Keratinocyte (primary cell): ENCODE data around the gene GSC2. TPM values are rescaled to one million over a fixed set of nuclear protein-coding genes. Genes with fewer than 3 reads are reported as not detected.
A peak's percentile ranks its signal among the peaks of the same experiment; 100 is the strongest.

Experiments
- DNase-seq: peaks from one replicate; pipeline ENCODE4 v3.0.0-alpha.2; 2011; ENCODE audit warnings: low read depth, missing footprints, low spot score
- FAIRE-seq: peaks from 2 replicates; lab custom pipeline; 2011; peaks lifted over from hg19 to GRCh38; lab: Jason Lieb, UNC
- H2AFZ ChIP-seq: 2 replicates; pipeline ENCODE4 v1.6.0; 2012; ENCODE audit warnings: low read length, control low read depth, inconsistent platforms; ENCODE audit not compliant: control insufficient read depth
- H3K27ac ChIP-seq: 2 replicates; pipeline ENCODE4 v1.5.1; 2011; ENCODE audit warnings: low read length; ENCODE audit not compliant: control insufficient read depth, insufficient read depth
- H3K27me3 ChIP-seq: 3 replicates; pipeline ENCODE4 v1.6.0; 2011; ENCODE audit warnings: low read length; ENCODE audit not compliant: control insufficient read depth, insufficient read depth; ENCODE audit errors: extremely low read depth
- H3K36me3 ChIP-seq, 2 experiments: 2 replicates in 1 of 2; 3 replicates in 1 of 2; pipeline ENCODE4 v1.5.1; 2011; ENCODE audit warnings: low read length in 2 of 2, mild to moderate bottlenecking in 1 of 2; ENCODE audit not compliant: control insufficient read depth in 2 of 2, insufficient read depth in 2 of 2; ENCODE audit errors: extremely low read depth in 1 of 2
- H3K4me1 ChIP-seq: 3 replicates; pipeline ENCODE4 v1.5.1; 2011; ENCODE audit warnings: low read length; ENCODE audit not compliant: control insufficient read depth, insufficient read depth; ENCODE audit errors: extremely low read depth
- H3K4me2 ChIP-seq: 3 replicates; pipeline ENCODE4 v1.6.0; 2011; ENCODE audit warnings: low read depth, low read length; ENCODE audit not compliant: control insufficient read depth, insufficient read depth; ENCODE audit errors: extremely low read depth
- H3K4me3 ChIP-seq, 3 experiments: fragments of 200-600 bp in 1 of 3; sonication (generic) in 1 of 3; 2 replicates in 2 of 3; 3 replicates in 1 of 3; pipeline ENCODE4 v1.5.1; 2011 to 2016; ENCODE audit warnings: low read length in 3 of 3, mild to moderate bottlenecking in 3 of 3, control low read depth in 2 of 3, inconsistent platforms in 1 of 3, low read depth in 1 of 3, mixed read lengths in 1 of 3, mixed run types in 1 of 3, moderate library complexity in 1 of 3; ENCODE audit not compliant: control insufficient read depth in 2 of 3, insufficient read depth in 2 of 3; ENCODE audit errors: extremely low read depth in 1 of 3
- H3K79me2 ChIP-seq: 2 replicates; pipeline ENCODE4 v1.6.0; 2012; ENCODE audit warnings: low read length; ENCODE audit not compliant: control insufficient read depth, insufficient read depth
- H3K9ac ChIP-seq: 3 replicates; pipeline ENCODE4 v1.6.0; 2011; ENCODE audit warnings: low read length; ENCODE audit not compliant: control insufficient read depth, insufficient read depth; ENCODE audit errors: extremely low read depth
- H3K9me1 ChIP-seq: 3 replicates; pipeline ENCODE4 v1.6.0; 2011; ENCODE audit warnings: low read length; ENCODE audit not compliant: control insufficient read depth, insufficient read depth; ENCODE audit errors: extremely low read depth
- H3K9me3 ChIP-seq: 2 replicates; pipeline ENCODE4 v1.5.1; 2012; ENCODE audit warnings: low read depth, low read length; ENCODE audit not compliant: control insufficient read depth
- H4K20me1 ChIP-seq: 3 replicates; pipeline ENCODE4 v1.6.0; 2011; ENCODE audit warnings: low read length; ENCODE audit not compliant: control insufficient read depth, insufficient read depth; ENCODE audit errors: extremely low read depth
- EZH2 ChIP-seq: IDR thresholded peaks from one replicate; pipeline ENCODE4 v1.6.1; 2012; ENCODE audit warnings: inconsistent platforms, mild to moderate bottlenecking, low read length, moderate library complexity
- dilution Hi-C: fragments of 300-500 bp; cut with MboI; formaldehyde crosslinking; loops from one replicate; pipeline ENCODE4 v1.7.0; 2020; ENCODE audit warnings: low sequenced_read_pairs; ENCODE audit not compliant: extremely low pct_ligation_motif_present
- polyA plus RNA-seq, 5 experiments: library from polyadenylated mRNA; depleted of rRNA in 3 of 5; stranded (reverse) in 3 of 5; stranded (forward) in 1 of 5; unstranded in 1 of 5; fragments of >200 nt; gene quantifications; 1 replicate in 1 of 5; 2 replicates in 3 of 5; 3 replicates in 1 of 5; pipeline versions ENCODE4 v1.2.1 to v1.2.3, GENCODE V29; 2011 to 2012; ENCODE audit warnings: missing spikeins in 2 of 5, low read depth in 1 of 5, low replicate concordance in 1 of 5
- TF ChIP-seq, protein P1 (sequence below), 3 experiments: IDR thresholded peaks in 1 of 3; conservative IDR thresholded peaks in 1 of 3; optimal IDR thresholded peaks in 1 of 3; 2 replicates in 2 of 3; 3 replicates in 1 of 3; pipeline versions ENCODE3 to v1.5.1; 2011; ENCODE audit warnings: low read length in 3 of 3, mild to moderate bottlenecking in 3 of 3, moderate library complexity in 2 of 3, control low read depth in 1 of 3, inconsistent platforms in 1 of 3; ENCODE audit not compliant: insufficient read depth in 2 of 3; ENCODE audit errors: extremely low read depth in 1 of 3

The GSC2 gene
- polyA plus RNA-seq, 1 donor (not counting 4 experiments of a cell fraction or from before 2014, with no cell fraction given) = not detected

GRCh38 chr22:19108807-19109197 lies 41.3 kb downstream of the GSC2 start:
- Histone ChIP-seq H3K4me3 (no peak overlapping the region), H2AFZ (no peak overlapping the region), H3K36me3 (peaks cover 6 to 12% of the 10 kb centered on the region in 2 experiments), H3K4me1 (peaks cover 19% of the 10 kb centered on the region), H3K4me2 (peak overlapping the region; percentile 8), H4K20me1 (peaks cover 46% of the 10 kb centered on the region), H3K9me1 (peaks cover 2% of the 10 kb centered on the region), H3K9me3 (no peaks in the 10 kb centered on the region), H3K79me2 (peaks cover 89% of the 10 kb centered on the region), H3K9ac (no peak overlapping the region), H3K27me3 (no peaks in the 10 kb centered on the region), H3K27ac (peak overlapping the region; percentile 44)
- DNase-seq (no peak), FAIRE-seq (no peak)
- dilution Hi-C loops = no loop called here
- TF ChIP-seq, protein P1, sequence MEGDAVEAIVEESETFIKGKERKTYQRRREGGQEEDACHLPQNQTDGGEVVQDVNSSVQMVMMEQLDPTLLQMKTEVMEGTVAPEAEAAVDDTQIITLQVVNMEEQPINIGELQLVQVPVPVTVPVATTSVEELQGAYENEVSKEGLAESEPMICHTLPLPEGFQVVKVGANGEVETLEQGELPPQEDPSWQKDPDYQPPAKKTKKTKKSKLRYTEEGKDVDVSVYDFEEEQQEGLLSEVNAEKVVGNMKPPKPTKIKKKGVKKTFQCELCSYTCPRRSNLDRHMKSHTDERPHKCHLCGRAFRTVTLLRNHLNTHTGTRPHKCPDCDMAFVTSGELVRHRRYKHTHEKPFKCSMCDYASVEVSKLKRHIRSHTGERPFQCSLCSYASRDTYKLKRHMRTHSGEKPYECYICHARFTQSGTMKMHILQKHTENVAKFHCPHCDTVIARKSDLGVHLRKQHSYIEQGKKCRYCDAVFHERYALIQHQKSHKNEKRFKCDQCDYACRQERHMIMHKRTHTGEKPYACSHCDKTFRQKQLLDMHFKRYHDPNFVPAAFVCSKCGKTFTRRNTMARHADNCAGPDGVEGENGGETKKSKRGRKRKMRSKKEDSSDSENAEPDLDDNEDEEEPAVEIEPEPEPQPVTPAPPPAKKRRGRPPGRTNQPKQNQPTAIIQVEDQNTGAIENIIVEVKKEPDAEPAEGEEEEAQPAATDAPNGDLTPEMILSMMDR (optimal IDR thresholded peaks at IDR 0.05 in 1 of 3, IDR thresholded peaks at IDR 0.05 in 1 of 3, conservative IDR thresholded peaks at IDR 0.05 in 1 of 3; ENCODE audit: extremely low read depth in 1 of 3, insufficient read depth in 2 of 3, low read length in 3 of 3) = no peak
- TF ChIP-seq EZH2 = no peak

DNA sequence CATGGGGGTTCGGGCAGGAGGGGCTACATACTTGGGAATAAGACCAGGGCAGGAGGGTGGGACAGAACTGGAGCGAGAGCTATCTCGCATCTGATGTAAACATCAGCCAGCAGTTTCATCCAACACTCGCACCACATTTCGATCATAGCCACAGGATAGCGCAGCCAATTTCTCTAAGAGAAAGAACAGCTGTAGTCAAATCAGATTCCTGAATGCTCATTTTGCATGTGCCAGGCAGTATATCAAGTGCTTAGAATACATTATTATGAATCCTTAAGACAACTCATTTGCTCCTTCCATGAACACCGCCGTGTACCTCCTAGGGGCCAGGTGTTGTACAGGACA lies 42.4 kb downstream of the GSC2 start:
- Histone ChIP-seq H3K4me3 (no peak overlapping the region), H3K9me1 (peaks cover 2% of the 10 kb centered on the region), H2AFZ (no peak overlapping the region), H3K79me2 (peaks cover 84% of the 10 kb centered on the region), H3K4me1 (peaks cover 19% of the 10 kb centered on the region), H3K9me3 (no peaks in the 10 kb centered on the region), H4K20me1 (peaks cover 48% of the 10 kb centered on the region), H3K36me3 (peaks cover 6 to 10% of the 10 kb centered on the region in 2 experiments), H3K27ac (no peak overlapping the region), H3K4me2 (no peak overlapping the region), H3K27me3 (no peaks in the 10 kb centered on the region), H3K9ac (no peak overlapping the region)
- DNase-seq (no peak), FAIRE-seq (no peak)
- TF ChIP-seq, protein P1 (optimal IDR thresholded peaks at IDR 0.05 in 1 of 3, IDR thresholded peaks at IDR 0.05 in 1 of 3, conservative IDR thresholded peaks at IDR 0.05 in 1 of 3; ENCODE audit: extremely low read depth in 1 of 3, insufficient read depth in 2 of 3, low read length in 3 of 3) = no peak
- TF ChIP-seq EZH2 = no peak
- dilution Hi-C loops = no loop called here
